Panc1 (cell line): ENCODE results near the gene B4GALT4. TPM values are rescaled to one million over a fixed set of nuclear protein-coding genes. Genes with fewer than 3 reads are reported as not detected.

Experiments
- ATAC-seq: fragments of 200-7000 bp; cut with Tn5 transposase; 2 replicates; pipeline ENCODE4 v1.9.1; 2020; ENCODE audit warnings: mild to moderate bottlenecking, moderate library complexity
- BruUV-seq: library from RNA; stranded (reverse); fragments of 400-500 nt; replicated peaks from 2 replicates; lab custom pipeline; 2021; lab: Mats Ljungman, UMichigan
- CTCF ChIA-PET: fragments of 300-600 bp; sonication (Branson Sonifier 250); formaldehyde crosslinking; loops from one replicate; lab custom pipeline; 2022; ENCODE audit warnings: antibody characterized with exemption; lab: Charles Lee
- POLR2A ChIA-PET: fragments of 300-600 bp; sonication (Branson Sonifier 250); formaldehyde crosslinking; loops from one replicate; lab custom pipeline; 2022; ENCODE audit warnings: antibody characterized with exemption; lab: Charles Lee
- DNase-seq: peaks from one replicate; pipeline ENCODE4 v3.0.0-alpha.2; 2010; ENCODE audit warnings: low read depth, low spot score
- H3K27ac ChIP-seq: 2 replicates; pipeline ENCODE4 v1.5.1; 2011; ENCODE audit warnings: mild to moderate bottlenecking, low read length, inconsistent platforms
- H3K27me3 ChIP-seq: fragments of 200-500 bp; sonication (Bioruptor generic); 2 replicates; pipeline ENCODE4 v1.6.0; 2014; ENCODE audit warnings: low read length, inconsistent platforms; ENCODE audit not compliant: control insufficient read depth, insufficient read depth
- H3K36me3 ChIP-seq: fragments of 200-500 bp; sonication (Bioruptor generic); 2 replicates; pipeline ENCODE4 v1.5.1; 2014; ENCODE audit warnings: inconsistent platforms, mild to moderate bottlenecking, low read length, moderate library complexity; ENCODE audit not compliant: control insufficient read depth, insufficient read depth
- H3K4me1 ChIP-seq: 2 replicates; pipeline ENCODE4 v1.5.1; 2011; ENCODE audit warnings: inconsistent platforms, mild to moderate bottlenecking, low read length, moderate library complexity; ENCODE audit not compliant: control insufficient read depth, insufficient read depth
- H3K4me3 ChIP-seq, 2 experiments: 2 replicates each; pipeline ENCODE4 v1.5.1; 2011 to 2012; ENCODE audit warnings: low read depth in 2 of 2, low read length in 2 of 2, mild to moderate bottlenecking in 2 of 2, inconsistent platforms in 1 of 2, moderate library complexity in 1 of 2
- H3K9me3 ChIP-seq: fragments of 200-500 bp; sonication (Bioruptor generic); 2 replicates; pipeline ENCODE4 v1.5.1; 2014; ENCODE audit warnings: low read depth, mild to moderate bottlenecking, inconsistent platforms, low read length, moderate library complexity; ENCODE audit not compliant: control insufficient read depth, insufficient read depth
- CTCF ChIP-seq: fragments of 450-650 bp; IDR thresholded peaks from 2 replicates; pipeline ENCODE4 v1.5.1; 2017; ENCODE audit warnings: mild to moderate bottlenecking
- POLR2AphosphoS5 ChIP-seq: IDR thresholded peaks from 2 replicates; pipeline ENCODE4 v1.6.1; 2012; ENCODE audit warnings: mild to moderate bottlenecking, low read depth, low read length, moderate library complexity
- REST ChIP-seq, 2 experiments: IDR thresholded peaks; 2 replicates each; pipeline ENCODE4 v1.6.1; 2011 to 2012; ENCODE audit warnings: low read depth in 2 of 2, control low read depth in 1 of 2, low read length in 1 of 2, mild to moderate bottlenecking in 1 of 2, moderate library complexity in 1 of 2; ENCODE audit not compliant: insufficient read depth in 1 of 2
- SIN3A ChIP-seq: IDR thresholded peaks from 2 replicates; pipeline ENCODE4 v1.6.1; 2012; ENCODE audit warnings: low read depth, mild to moderate bottlenecking, low read length, moderate library complexity, borderline replicate concordance; ENCODE audit not compliant: insufficient read depth
- TCF7L2 ChIP-seq: IDR thresholded peaks from 2 replicates; pipeline ENCODE4 v1.6.1; 2011; ENCODE audit warnings: mild to moderate bottlenecking, low read depth, low read length, inconsistent platforms
- in situ Hi-C: cut with HindIII; loops from 2 replicates; pipeline ENCODE4 v1.10.0; 2016; ENCODE audit warnings: low sequenced_read_pairs, low pct_unique_long_range_greater_than_20kb
- intact Hi-C: fragments of 100-400 bp; cut with micrococcal nuclease; formaldehyde crosslinking; loops from one replicate; pipeline ENCODE4 v1.10.0; 2022; ENCODE audit not compliant: unreplicated experiment
- total RNA-seq: library from RNA; stranded (reverse); gene quantifications from one replicate; pipeline ENCODE4 v1.2.1, GENCODE V29; 2021; ENCODE audit not compliant: unreplicated experiment

The B4GALT4 gene
- total RNA-seq, 1 experiment from 2014 or later: 27.4 TPM

DNA sequence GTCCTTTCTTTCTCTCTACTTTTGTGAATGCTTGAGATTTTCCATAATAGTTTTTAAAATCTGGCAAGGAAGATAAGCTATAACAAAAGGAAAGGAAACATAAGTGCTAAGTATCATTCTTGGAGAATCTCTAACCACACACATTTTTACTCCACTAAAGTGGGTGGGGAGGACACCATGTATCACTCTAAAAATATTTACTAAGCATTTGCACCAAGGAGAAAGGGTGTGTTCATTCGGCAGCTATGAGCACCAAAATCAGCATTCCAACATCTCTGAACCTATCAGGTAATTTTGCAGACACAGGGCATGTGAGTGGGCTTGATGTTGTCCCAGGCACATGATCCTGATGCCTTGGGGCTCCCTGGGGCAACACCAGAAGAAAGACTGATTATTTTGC lies 5.5 kb downstream of the B4GALT4 start:
- no peak overlapping the region for H3K4me3 ChIP-seq
- H3K36me3 ChIP-seq: peaks cover 12% of the 10 kb centered on the region
- H3K9me3 ChIP-seq: no peaks in the 10 kb centered on the region
- H3K27me3 ChIP-seq: no peaks in the 10 kb centered on the region
- ChIA-PET CTCF (no interaction called here), POLR2A (no interaction called here)
- no peak for ATAC-seq
- no peak overlapping the region for H3K27ac ChIP-seq
- intact Hi-C loops: no loop called here
- BruUV-seq: no TSS peak
- in situ Hi-C loops: no loop called here
- H3K4me1 ChIP-seq: peaks cover 15% of the 10 kb centered on the region
- TF ChIP-seq CTCF: no peak
- no peak for TF ChIP-seq TCF7L2
- TF ChIP-seq SIN3A: no peak
- no peak for TF ChIP-seq POLR2AphosphoS5
- no peak for TF ChIP-seq REST (IDR thresholded peaks at IDR 0.05; ENCODE audit: insufficient read depth in 1 of 2, low read depth in 2 of 2, low read length in 1 of 2)
- DNase-seq: no peak

DNA sequence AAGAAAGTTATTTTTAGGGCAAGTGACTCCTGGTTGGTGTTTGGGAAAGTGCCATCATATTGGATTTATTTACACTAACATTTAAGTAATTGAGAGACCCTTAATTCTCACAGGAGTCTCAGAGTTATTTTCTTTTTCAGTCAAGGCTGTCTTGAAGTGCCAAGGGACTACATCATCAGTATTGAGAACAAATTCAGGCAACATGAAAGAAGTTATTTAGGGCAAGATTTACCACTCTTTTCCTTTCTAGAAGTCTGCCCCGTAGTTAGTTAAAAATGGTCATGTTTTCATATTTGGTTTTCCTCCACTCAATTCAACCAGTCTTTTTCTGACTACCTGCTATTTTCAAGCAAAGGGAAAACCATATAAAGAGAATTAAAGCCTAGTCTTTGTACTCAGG lies 6.1 kb downstream of the B4GALT4 start:
- no peak for DNase-seq
- intact Hi-C loops: no loop called here
- no peak for TF ChIP-seq SIN3A
- TF ChIP-seq CTCF: no peak
- TF ChIP-seq REST (IDR thresholded peaks at IDR 0.05; ENCODE audit: insufficient read depth in 1 of 2, low read depth in 2 of 2, low read length in 1 of 2): no peak
- no peak for TF ChIP-seq POLR2AphosphoS5
- TF ChIP-seq TCF7L2: no peak
- in situ Hi-C loops: no loop called here
- ATAC-seq: no peak
- no TSS peak for BruUV-seq
- H3K4me1 ChIP-seq: peaks cover 13% of the 10 kb centered on the region
- ChIA-PET CTCF (no interaction called here), POLR2A (interaction anchor here (0.7 kb wide), 1 partner anchor 348 kb away, joined by 4 read pairs; no protein-coding TSS in a partner anchor)
- peaks cover 14% of the 10 kb centered on the region for H3K36me3 ChIP-seq
- H3K4me3 ChIP-seq: no peak overlapping the region
- H3K27me3 ChIP-seq: no peaks in the 10 kb centered on the region
- H3K27ac ChIP-seq: no peak overlapping the region
- no peaks in the 10 kb centered on the region for H3K9me3 ChIP-seq
